DOHH2 (cell line): ENCODE measurements around the gene TMTC1.

Experiments used
- H3F3A ChIP-seq: fragments of 200-600 bp; sonication (generic), shearing (Covaris generic); 2 replicates; pipeline ENCODE4 v1.6.0; 2016; ENCODE audit warnings: antibody characterized with exemption, mild to moderate bottlenecking; ENCODE audit not compliant: control insufficient read depth, insufficient read depth
- H3K27ac ChIP-seq: fragments of 200-600 bp; sonication (generic); 2 replicates; pipeline ENCODE4 v1.5.1; 2014; ENCODE audit warnings: low read depth, mild to moderate bottlenecking, low read length, moderate library complexity
- H3K27me3 ChIP-seq: fragments of 200-600 bp; sonication (generic); 2 replicates; pipeline ENCODE4 v1.6.1; 2014; ENCODE audit warnings: mild to moderate bottlenecking, low read length, mixed read lengths; ENCODE audit not compliant: control insufficient read depth
- H3K36me3 ChIP-seq: fragments of 200-600 bp; sonication (generic); 2 replicates; pipeline ENCODE4 v1.6.1; 2014; ENCODE audit warnings: mild to moderate bottlenecking, low read length, moderate library complexity, mixed read lengths; ENCODE audit not compliant: control insufficient read depth
- H3K4me1 ChIP-seq: fragments of 200-600 bp; sonication (generic); 2 replicates; pipeline ENCODE4 v1.6.1; 2014; ENCODE audit warnings: mild to moderate bottlenecking, low read length, mixed read lengths; ENCODE audit not compliant: control insufficient read depth
- H3K4me2 ChIP-seq: fragments of 200-600 bp; sonication (generic); 2 replicates; pipeline ENCODE4 v1.6.0; 2014; ENCODE audit warnings: mild to moderate bottlenecking, low read length, moderate library complexity
- H3K4me3 ChIP-seq: fragments of 200-600 bp; sonication (generic); 2 replicates; pipeline ENCODE4 v1.5.1; 2014; ENCODE audit warnings: mild to moderate bottlenecking, low read length, mixed read lengths
- H3K79me2 ChIP-seq: fragments of 200-600 bp; sonication (generic); 2 replicates; pipeline ENCODE4 v1.6.1; 2014; ENCODE audit warnings: mild to moderate bottlenecking, low read length, mixed read lengths; ENCODE audit not compliant: control insufficient read depth
- H3K9me2 ChIP-seq: fragments of 200-600 bp; sonication (generic); replicated peaks from 2 replicates; pipeline ENCODE4 v1.6.1; 2014; ENCODE audit warnings: mild to moderate bottlenecking, low read length, mixed read lengths; ENCODE audit not compliant: control insufficient read depth
- H3K9me3 ChIP-seq: fragments of 200-600 bp; sonication (generic); 2 replicates; pipeline ENCODE4 v1.6.1; 2014; ENCODE audit warnings: antibody characterized with exemption, low read length, mixed read lengths; ENCODE audit not compliant: control insufficient read depth, insufficient read depth
- H4K20me1 ChIP-seq: fragments of 200-600 bp; sonication (generic); 2 replicates; pipeline ENCODE4 v1.6.0; 2014; ENCODE audit warnings: low read depth, mild to moderate bottlenecking, antibody characterized with exemption, low read length, moderate library complexity; ENCODE audit not compliant: control insufficient read depth, insufficient read depth
- EZH2phosphoT487 ChIP-seq: fragments of 200-600 bp; sonication (generic); IDR thresholded peaks from 2 replicates; pipeline ENCODE4 v1.6.1; 2017; ENCODE audit warnings: borderline replicate concordance, mild to moderate bottlenecking, antibody characterized with exemption, low read length, moderate library complexity, mixed read lengths
- TF ChIP-seq, protein P1 (sequence below): fragments of 200-600 bp; sonication (generic); IDR thresholded peaks from one replicate; pipeline ENCODE4 v1.5.1; 2014; ENCODE audit warnings: antibody characterized with exemption, mild to moderate bottlenecking, low read depth, low read length; ENCODE audit not compliant: poor library complexity, severe bottlenecking

Gene TMTC1

GRCh38 chr12:29569132-29569757 is 214.5 kb downstream of the TMTC1 start:
- no peaks in the 10 kb centered on the region for H3K9me2 ChIP-seq
- no peaks in the 10 kb centered on the region for H3F3A ChIP-seq
- no peaks in the 10 kb centered on the region for H3K4me1 ChIP-seq
- H3K79me2 ChIP-seq: no peaks in the 10 kb centered on the region
- H3K9me3 ChIP-seq: no peaks in the 10 kb centered on the region
- no peaks in the 10 kb centered on the region for H4K20me1 ChIP-seq
- H3K27ac ChIP-seq: no peak overlapping the region
- H3K27me3 ChIP-seq: no peaks in the 10 kb centered on the region
- no peak for TF ChIP-seq EZH2phosphoT487
- TF ChIP-seq, protein P1, sequence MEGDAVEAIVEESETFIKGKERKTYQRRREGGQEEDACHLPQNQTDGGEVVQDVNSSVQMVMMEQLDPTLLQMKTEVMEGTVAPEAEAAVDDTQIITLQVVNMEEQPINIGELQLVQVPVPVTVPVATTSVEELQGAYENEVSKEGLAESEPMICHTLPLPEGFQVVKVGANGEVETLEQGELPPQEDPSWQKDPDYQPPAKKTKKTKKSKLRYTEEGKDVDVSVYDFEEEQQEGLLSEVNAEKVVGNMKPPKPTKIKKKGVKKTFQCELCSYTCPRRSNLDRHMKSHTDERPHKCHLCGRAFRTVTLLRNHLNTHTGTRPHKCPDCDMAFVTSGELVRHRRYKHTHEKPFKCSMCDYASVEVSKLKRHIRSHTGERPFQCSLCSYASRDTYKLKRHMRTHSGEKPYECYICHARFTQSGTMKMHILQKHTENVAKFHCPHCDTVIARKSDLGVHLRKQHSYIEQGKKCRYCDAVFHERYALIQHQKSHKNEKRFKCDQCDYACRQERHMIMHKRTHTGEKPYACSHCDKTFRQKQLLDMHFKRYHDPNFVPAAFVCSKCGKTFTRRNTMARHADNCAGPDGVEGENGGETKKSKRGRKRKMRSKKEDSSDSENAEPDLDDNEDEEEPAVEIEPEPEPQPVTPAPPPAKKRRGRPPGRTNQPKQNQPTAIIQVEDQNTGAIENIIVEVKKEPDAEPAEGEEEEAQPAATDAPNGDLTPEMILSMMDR: no peak
- no peaks in the 10 kb centered on the region for H3K36me3 ChIP-seq
- no peak overlapping the region for H3K4me3 ChIP-seq
- no peak overlapping the region for H3K4me2 ChIP-seq

DNA sequence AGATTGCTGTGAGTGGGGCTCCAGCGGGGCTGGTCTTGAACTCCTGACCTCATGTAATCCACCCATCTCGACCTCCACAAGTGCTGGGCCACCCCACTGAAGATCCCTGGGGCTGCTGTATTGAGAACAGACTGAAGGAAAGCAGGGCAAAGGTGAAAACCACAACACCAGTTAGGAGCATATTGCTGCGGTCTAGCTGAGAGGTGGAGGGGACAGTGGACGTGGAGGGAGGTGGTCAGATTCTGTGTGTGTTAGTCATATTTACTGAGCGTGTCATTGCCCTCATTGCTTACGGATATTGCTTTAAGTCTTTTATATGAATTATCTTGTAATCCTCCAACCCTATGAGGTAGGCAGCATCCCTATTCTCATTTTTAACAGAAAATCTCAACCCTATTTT is 217.3 kb downstream of the TMTC1 start:
- Histone ChIP-seq H3K36me3 (no peaks in the 10 kb centered on the region), H3K27me3 (no peaks in the 10 kb centered on the region), H3K4me2 (no peak overlapping the region), H3K9me2 (no peaks in the 10 kb centered on the region), H3K9me3 (no peaks in the 10 kb centered on the region), H3K4me1 (no peaks in the 10 kb centered on the region), H3K79me2 (no peaks in the 10 kb centered on the region), H3K27ac (no peak overlapping the region), H4K20me1 (no peaks in the 10 kb centered on the region), H3K4me3 (no peak overlapping the region), H3F3A (no peaks in the 10 kb centered on the region)
- TF ChIP-seq EZH2phosphoT487: no peak
- TF ChIP-seq, protein P1: no peak

- no peaks in the 10 kb centered on the region for H3K79me2 ChIP-seq
- no peaks in the 10 kb centered on the region for H3K9me3 ChIP-seq
- no peak overlapping the region for H3K4me3 ChIP-seq
- no peaks in the 10 kb centered on the region for H4K20me1 ChIP-seq
- no peaks in the 10 kb centered on the region for H3K27me3 ChIP-seq
- H3K4me2 ChIP-seq: no peak overlapping the region
- H3F3A ChIP-seq: no peaks in the 10 kb centered on the region
- H3K9me2 ChIP-seq: no peaks in the 10 kb centered on the region
- TF ChIP-seq EZH2phosphoT487: no peak
- TF ChIP-seq, protein P1: no peak
- H3K27ac ChIP-seq: no peak overlapping the region
- no peaks in the 10 kb centered on the region for H3K36me3 ChIP-seq
- H3K4me1 ChIP-seq: no peaks in the 10 kb centered on the region
These were observed 218.0 kb downstream of the TMTC1 start for GRCh38 chr12:29565727-29566126.

DNA sequence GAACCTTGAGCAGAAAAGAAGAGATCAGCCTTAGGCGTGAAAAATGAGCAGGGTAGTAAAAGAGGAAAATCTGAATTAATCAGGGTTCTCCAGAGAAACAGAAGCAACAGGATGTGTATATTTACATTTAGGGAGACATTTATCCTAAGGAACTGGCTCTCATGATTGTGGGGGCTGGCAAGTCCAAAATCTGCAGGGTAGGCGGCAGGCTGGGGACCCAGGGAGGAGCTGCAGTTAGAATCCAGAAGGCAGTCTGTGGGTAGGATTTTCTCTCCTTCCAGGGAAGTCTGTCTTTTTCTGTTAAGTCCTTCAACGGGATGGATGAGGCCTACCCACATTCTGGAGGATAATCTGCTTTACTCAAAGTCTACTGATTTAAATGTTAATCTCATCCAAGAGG is 218.8 kb downstream of the TMTC1 start:
- H3K4me2 ChIP-seq: no peak overlapping the region
- H3K27me3 ChIP-seq: no peaks in the 10 kb centered on the region
- no peaks in the 10 kb centered on the region for H3F3A ChIP-seq
- TF ChIP-seq EZH2phosphoT487: no peak
- TF ChIP-seq, protein P1: no peak
- no peaks in the 10 kb centered on the region for H3K4me1 ChIP-seq
- no peaks in the 10 kb centered on the region for H3K79me2 ChIP-seq
- no peaks in the 10 kb centered on the region for H3K36me3 ChIP-seq
- no peak overlapping the region for H3K4me3 ChIP-seq
- H3K27ac ChIP-seq: no peak overlapping the region
- H4K20me1 ChIP-seq: no peaks in the 10 kb centered on the region
- H3K9me3 ChIP-seq: no peaks in the 10 kb centered on the region
- H3K9me2 ChIP-seq: no peaks in the 10 kb centered on the region
